UCSD-AML1 (cell line): ENCODE data around the gene TSPYL6.

Source experiments
- DNase-seq: peaks from one replicate; lab custom pipeline; 2025; ENCODE audit not compliant: unreplicated experiment; lab: John Stamatoyannopoulos, UW

TSPYL6 gene

DNA sequence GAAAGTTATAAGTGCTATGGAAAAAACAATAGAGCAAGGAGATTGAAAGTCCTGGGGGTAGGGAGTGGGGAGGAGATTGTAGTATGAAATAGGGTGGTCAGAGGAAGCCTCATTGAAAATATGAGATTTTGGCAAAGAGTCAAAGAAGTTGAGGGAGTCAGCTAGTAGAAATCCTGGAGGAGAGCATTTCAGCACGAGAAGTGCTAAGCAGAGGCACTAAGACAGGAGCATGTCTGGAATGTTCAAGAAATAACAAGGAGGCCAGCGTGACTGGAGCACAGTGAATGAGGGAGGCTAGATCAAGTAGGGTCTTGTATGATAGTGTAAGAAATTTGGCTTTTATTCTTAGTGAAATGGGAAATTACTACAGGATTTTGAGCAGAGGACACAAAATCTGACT, 2.1 kb upstream of the TSPYL6 start:
- DNase-seq = no peak

DNA sequence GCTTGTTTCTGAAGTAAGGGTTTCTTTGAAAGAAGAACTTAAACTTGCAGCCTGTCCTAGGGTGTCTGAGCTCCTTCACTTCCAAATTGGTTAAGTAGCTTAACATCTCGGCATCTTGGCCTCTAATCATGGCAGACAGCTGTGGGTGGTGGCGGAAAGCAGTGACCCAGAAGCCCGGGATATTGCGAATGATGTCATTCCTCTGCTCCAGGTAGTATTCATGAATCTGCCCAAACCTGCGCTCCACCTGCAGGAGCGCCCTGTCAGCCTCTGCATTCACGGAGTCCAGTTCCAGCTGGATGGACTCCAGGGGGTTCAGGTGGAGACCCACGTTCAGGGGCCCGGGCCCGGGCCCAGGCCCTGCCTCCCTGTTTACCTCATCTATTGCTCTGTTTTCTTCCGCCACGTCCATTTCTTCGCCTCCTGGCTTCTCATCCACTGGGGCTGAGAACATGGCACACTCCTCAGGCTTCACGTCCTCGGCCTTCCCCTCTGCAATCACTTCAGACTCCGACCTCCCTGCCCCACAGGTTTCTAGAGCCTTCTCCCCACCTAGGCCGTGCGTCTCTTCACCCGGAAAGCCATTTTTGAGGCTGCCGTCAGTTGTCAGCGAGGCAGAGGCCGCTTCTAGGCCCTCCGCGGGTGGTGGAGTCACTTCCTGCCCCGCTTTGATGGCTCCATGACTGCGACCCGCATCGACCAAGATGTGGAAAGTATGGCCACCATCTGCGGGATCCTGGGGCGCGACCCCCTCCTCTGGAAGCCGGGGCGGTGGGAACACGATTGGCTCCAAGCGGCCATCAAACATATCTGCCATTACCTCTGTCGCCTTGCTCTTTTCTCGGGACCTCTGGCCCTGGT, 569 bp downstream of the TSPYL6 start:
- no peak for DNase-seq

DNA sequence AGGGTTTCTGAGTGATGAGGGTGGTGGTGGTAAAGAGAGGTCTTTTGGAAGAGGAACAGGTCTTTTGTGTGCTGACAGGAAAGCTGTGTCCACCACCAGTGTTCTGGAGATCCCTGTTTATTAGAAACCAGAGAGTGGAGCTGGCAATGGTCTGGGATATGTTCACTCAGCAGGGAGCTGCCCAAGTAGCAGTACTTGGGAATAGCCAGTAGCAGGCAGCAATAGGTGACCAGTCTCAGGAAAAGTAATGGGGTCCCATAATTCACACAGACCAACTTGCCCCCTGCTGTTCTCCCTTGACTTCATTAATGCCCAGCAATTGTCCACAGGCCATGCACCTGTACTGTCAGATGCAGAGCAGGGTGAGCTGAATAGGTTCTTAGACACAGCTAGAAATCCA, 1.8 kb downstream of the TSPYL6 start:
- no peak for DNase-seq

DNA sequence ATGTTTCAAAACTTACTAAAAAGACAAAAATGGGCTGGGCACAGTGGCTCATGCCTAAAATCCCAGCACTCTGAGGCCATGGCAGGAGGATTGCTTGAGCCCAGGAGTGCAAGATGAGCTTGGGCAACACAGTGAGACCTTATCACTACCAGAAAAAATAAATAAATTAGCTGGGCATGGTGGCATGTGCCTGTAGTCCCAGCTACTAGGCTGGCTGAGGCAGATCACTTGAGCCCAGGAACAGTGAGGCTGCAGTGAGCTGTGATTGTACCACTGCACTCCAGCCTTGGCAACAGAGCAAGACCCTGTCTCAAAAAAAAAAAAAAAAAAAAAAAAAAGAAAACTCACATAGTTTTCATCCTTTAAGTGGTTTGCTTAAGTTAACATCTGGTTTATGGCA, 6.4 kb downstream of the TSPYL6 start:
- no peak for DNase-seq

DNA sequence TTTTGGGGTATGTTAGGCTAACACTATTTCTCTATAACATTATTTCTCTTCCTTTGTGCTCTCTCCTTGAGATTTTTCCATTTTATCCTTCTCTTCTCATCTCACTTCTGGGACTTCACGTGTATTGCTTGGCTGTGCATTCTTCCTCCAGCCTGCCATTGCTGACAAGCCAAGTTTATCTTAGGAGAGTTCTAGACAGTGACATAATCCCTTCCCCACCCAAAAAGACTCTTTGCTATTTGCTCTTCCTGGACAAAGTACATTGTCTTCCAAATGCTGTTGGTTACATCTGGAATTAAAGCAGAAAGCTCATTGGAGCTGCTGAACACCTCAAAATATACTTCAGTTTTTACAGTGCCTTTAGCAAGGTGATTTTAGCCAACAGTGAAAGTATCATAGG, 8.9 kb downstream of the TSPYL6 start:
- DNase-seq = no peak

DNA sequence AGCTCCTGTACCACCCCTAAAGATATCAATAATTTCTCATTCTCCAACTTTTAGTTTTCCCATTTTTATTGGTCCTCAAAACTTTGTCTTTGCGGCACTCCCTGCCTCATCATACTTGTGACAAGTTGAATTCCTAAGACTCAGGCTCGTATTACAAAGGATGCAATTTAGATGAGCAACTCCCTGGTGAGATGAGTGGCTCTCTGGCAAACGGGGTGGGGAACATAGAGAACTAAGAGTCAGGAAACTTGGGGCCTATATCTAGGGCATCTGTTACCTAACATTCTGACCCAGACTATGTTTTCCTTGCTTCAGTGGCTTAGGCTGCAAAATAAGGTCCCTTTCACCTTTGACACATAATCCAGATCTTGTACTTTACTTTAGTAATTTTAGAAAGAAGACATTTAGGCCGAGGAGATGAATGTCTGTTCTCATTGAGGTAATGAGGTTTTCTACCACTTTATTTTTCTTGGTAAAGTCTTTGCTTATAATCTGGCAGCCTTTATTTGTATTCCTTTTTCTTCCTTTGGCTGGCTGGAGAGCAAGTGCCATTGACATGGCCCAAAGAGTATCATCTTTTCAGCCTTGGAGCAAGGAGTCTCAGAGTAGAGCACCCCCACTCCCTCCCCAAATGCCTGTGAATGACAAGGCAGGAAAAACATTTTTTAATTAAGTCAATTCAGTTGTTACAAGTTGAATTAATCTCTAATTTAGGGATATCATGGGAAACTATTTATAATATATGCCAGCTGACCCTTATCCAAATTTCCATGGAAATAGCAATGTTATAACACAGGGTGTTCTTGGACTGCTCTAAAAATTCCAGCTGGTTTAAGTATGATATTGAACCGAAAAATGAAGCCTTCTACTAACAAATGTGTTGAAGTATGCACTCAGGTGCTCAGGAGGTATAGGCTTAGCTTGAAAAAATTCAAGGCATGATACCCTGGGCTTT, 15.2 kb downstream of the TSPYL6 start:
- DNase-seq = no peak

DNA sequence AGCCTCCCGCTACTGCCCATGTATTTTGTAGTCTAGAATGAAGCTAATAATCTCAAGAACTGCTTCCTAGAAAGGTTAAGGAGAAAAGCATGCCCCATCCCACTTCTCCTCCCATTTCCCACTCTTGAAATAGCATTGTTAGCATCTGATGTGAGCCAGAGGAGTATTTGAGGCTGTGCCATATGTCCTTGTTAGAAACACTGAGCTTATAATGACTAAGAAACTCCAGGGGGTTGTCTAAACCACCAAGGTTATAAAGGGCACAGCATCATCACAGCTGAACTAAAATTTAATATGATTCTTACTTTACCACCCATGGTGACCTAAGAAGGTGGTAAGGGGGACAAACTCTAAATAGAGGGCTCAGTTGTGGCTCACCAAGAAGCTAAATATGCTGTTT, 16.6 kb downstream of the TSPYL6 start:
- DNase-seq = no peak

DNA sequence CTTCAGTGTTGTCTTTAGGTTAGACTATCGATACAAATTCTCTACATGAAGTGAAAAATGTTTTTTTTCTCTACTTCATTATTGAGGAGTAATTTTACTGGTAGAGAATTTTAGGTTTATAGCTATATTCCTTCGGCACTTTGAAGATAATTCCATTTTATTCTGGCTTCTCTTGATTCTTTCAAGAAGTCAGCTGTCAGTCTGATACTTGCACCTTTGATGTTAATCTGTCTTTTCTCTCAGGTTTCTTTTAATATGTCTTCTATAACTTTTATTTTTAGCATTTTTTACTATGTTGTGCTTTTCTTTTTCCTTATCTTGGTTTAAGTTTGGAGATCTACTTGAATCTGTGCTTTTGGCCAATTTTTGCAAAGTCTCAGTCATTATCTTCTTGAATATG, 18.6 kb downstream of the TSPYL6 start:
- no peak for DNase-seq

DNA sequence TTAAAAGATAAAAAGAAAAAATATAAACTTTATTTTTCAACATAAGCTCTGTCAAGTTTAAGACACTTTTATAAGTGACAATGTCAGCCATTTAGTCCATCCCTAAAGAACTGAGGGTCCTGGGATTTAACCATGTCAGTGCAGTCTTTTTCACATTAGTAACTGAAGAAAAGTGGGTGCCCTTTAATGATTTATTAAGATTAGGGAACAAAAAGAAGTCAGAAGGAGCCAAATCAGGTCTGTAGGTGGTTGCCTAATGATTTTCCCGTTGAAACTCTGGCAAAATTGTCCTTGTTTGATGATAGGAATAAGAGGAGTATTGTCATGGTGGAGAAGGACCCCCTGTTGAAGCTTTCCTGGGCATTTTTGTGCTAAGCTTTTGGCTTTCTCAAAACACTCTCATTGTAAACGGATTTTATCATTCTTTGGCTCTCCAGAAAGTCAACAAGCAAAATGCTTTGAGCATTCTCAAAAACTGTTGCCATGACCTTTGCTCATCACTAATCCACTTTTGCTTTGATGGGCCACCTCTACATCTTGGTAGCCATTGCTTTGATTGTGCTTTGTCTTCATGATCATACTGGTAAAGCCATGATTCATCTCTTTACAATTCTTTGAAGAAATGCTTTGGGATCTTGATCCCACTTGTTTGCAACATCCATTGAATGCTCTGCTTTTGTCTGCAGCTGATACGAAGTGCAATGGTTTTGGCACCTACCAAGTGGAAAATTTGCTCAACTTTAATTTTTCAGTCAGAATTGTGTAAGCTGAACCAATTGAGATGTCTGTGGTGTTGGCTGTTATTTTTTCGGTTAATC, 22.0 kb downstream of the TSPYL6 start:
- DNase-seq = no peak

DNA sequence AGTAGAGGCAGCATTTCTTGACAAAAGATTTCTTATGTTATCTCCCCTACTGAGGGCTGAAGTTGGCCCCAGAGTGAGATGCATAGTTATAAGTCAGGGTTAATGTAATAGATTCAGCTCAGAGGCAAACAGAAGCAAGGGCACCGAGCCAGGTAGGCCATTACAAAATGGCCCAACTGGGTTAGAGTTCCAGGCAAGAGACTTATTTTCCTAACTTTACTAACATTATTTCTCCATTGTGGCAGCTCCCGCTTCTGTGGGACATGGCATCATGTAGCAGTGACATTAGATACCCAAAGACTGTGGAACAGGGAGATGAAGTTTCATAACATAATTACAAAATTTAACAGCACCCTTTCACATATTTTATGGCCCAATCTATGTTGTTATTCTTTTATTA, 27.1 kb downstream of the TSPYL6 start:
- DNase-seq = no peak

DNA sequence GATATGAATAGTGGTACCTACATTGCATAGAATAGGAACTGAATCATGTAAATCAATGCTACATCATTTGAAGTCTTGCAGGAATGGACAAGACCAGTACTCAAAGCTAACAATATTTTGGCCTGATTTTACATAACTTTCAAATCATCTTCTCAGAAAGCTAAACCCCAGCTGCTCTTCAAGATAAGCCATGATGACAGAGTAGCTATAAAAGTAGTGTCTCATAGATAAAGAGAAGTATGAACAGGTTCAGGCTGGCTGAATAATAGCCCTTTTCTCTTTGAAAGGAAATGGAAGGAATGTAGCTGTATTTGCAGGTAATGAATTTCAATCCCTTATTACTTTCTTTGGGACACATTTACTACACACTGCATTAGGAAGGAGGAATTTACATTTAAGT, 28.2 kb downstream of the TSPYL6 start:
- no peak for DNase-seq

DNA sequence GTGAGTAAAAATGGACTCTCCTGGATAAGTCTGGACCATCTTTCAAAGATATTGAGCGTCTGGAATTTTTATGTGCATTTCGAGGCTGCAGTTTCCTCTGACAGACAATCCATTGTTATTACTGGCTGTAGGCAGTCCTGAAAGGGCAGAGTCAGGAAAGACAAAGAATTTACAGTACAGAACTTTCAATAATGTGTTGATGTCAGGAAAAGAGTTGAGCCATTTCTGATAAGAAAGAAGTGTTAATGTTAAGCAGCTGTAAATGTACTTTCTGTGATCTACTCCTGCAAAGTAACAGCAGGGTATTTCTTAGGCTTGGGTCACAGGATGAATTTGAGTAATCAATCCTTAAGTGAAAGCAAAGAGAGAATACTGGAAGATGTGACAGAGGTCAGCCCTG, 29.8 kb downstream of the TSPYL6 start:
- DNase-seq = no peak

DNA sequence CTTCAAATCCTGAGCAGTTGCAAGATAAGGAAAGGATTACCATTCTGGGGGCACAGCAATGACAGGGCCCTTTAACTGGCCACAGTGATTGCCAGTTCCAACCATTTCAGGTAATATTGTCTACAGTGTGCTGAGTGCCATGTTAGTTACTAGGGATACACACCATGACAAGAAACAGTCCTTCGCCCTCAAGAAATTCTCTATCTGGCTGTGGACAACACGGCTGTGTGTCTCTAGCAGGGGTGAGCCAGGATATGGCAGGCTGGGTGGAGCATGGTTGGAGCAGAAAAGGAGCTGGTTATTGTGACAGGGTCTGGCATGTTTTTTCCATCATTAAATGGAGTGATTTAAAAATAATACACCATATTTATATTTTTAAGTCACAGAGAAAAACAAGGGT, 31.0 kb downstream of the TSPYL6 start:
- DNase-seq = no peak

DNA sequence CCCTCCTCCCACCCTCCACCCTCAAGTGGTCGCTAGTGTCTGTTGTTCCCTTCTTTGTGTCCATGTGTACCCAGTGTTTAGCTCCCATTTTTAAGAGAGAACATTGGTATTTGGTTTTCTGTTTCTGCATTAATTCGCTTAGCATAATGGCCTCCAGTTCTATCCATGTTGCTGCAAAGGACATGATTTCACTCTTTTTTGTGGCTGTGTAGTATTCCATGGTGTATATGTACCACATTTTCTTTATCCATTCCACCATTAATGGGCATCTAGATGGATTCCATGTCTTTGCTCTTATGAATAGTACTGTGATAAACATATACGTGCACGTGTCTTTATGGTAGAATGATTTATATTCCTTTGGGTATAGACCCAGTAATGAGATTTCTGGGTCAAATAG, 42.9 kb downstream of the TSPYL6 start:
- DNase-seq = no peak

DNA sequence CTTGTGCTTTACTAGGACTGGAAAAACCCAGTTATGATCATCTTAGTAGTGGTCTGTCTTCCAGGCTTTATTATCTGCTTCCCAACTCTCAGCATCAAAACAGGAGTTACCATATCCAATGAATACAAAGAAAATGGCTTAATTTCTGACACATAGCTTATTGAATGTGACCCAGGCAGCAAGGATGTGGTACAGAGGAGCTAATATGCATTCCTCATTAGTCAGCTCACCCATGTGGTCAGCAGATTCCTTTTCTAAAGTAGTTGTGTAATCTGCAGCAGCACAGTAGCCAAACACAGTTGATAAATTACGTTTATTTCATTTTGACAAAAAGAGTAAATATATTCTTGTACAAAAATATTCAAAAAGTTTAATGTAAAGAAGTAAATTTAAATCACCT, 43.6 kb downstream of the TSPYL6 start:
- no peak for DNase-seq

DNA sequence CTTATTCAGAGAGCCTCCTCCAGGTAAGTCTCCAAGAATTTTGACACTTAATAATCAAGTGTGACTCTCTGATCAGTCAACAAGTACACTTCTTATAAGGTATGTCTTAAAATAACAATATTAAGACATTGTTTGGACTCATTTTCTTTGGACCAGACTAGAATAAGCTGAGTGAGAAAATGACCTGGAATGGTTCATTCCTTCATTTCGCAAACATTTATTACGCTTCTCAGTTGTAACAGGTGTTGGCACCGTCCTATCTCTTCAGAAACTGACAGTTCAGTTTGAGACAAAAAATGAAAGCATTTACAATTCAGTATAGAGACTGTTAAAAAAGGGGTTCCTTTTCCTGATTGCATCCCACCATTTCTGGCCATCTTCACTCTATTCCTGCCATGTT, 46.6 kb downstream of the TSPYL6 start:
- no peak for DNase-seq

DNA sequence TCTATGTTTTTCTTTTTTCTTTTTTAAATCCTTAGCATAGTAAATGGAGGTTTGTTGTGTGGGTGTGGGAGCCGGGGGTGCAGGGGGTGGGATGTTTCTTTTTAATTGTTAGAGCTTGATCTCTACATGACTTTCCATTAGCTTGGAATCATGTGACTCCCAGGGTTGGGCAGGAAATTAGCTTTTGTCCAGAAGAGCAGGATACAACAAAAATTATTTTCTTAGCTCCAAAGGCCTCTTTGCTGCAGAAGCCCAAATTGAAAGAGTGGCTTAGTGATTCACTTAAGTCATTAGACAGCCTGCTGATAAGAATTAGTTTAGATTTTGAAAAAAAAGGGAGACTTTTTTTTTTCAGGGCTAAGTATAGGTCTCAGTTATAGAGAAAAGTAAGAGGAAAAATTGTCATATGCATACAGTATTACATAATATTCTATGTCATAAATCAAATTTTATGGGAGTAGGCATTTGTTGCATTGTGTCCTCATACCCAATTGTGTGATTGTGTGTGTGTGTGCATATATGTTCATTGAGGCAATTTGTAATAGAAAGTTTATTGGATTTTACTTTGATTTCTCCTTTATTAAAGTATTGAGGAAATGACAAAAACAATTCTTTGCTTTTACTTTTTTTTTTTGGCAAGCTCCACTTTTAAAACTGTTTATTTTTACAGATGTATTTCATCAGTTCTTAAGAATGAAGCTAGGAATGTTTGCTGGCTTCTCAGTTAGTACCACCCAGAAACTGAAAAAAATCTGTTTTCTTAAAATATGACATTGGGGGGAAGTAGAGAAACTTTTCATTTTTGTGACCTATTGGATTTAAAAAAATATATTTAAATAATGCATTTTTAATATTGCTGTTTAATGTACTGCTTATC, 47.4 kb downstream of the TSPYL6 start:
- no peak for DNase-seq

DNA sequence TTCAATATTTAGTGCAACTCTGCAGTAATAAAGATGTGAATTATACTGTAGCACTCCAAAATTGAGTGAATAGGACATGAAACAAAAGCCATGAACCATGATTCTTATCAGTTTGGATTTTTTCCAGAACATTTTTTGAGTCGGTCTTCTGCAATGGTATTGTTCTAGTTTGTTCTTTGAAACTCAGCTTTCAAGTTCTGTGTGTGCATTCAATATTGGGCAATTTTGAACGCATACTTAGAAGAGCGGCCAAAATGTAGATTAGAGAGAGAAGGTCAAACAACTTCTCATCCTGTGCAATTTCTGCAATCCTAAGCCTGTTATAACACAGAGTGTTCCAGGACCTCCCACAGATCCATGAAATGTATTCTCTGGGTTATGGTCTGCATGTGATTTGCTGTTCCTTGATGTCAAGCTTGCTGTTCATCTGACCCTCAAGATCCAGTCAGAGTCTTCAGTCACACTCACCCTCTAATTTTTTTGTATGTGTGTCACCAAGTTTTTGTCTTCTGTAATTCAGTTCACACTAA, 48.3 kb downstream of the TSPYL6 start:
- no peak for DNase-seq

DNA sequence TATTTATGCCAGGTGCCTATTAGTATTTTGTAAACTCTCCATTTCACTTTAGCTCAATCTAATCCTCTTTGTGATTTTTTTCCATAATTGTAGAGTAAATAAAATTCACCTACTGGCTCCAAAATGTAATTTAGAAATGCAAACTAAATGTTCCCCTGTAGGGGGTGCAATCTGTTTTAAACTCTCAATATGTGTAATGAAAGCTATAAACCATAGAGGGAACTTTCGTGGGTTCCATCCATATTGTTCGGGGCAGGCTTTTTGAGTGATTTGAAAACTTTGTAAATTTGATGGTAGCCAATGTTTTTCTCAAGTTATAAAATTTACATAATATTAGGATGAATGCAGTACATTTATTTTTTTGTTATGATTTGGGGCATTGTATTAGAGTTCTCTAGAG, 49.4 kb downstream of the TSPYL6 start:
- DNase-seq = no peak

DNA sequence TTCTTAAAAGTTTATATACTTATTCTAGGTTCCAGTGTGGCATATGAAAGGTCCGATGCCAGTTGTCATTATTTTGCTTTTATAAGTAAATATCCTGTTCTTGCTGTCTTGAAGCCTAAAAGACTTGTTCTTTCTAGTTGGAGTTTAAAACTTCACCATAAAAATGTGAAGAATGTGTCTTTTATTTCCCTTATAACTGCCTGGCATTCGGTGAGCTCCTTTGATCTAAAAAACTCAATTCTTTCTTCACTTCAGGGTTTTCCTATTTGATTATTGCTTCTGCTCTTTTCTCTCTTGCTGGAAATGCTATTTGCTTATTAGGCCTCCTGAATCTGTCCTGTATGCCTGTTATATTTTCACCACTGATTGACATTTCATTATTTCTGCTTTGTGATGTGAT, 51.6 kb downstream of the TSPYL6 start:
- DNase-seq = no peak
